Mammary epithelial cell (primary cell): Measurements from ENCODE around the gene RAD51.

Source experiments
- CTCF ChIP-seq, 2 donors: IDR thresholded peaks in 1 of 2; conservative IDR thresholded peaks in 1 of 2; 2 replicates each; pipeline ENCODE4 v1.5.1; 2011 to 2012; ENCODE audit warnings: inconsistent platforms in 2 of 2, low read length in 2 of 2, mild to moderate bottlenecking in 2 of 2, control low read depth in 1 of 2, low read depth in 1 of 2; ENCODE audit not compliant: insufficient read depth in 1 of 2; ENCODE audit errors: extremely low read depth in 1 of 2
- EZH2 ChIP-seq: IDR thresholded peaks from 2 replicates; pipeline ENCODE4 v1.6.1; 2012; ENCODE audit warnings: low read length, inconsistent platforms, borderline replicate concordance

GRCh38 chr15:40769274-40770146, 74.5 kb downstream of the RAD51 start, which contains the start of gene C15orf62:
- no peak for TF ChIP-seq CTCF (conservative IDR thresholded peaks at IDR 0.05 in 1 of 2, IDR thresholded peaks at IDR 0.05 in 1 of 2; ENCODE audit: extremely low read depth in 1 of 2, insufficient read depth in 1 of 2, low read depth in 1 of 2, low read length in 2 of 2)
- no peak for TF ChIP-seq EZH2
